Stimulated activated CD8-positive, alpha-beta memory T cell treated with anti-CD3 and anti-CD28 coated beads, Interleukin-2, amount 100 ng/mL, for 48 hours (primary cell): ENCODE data around the gene S1PR2.

ENCODE experiments used
- DNase-seq, 2 donors: peaks; one replicate each; pipeline ENCODE4 v3.0.0-alpha.2; 2020; ENCODE audit warnings: low read depth in 2 of 2

The S1PR2 gene, protein sequence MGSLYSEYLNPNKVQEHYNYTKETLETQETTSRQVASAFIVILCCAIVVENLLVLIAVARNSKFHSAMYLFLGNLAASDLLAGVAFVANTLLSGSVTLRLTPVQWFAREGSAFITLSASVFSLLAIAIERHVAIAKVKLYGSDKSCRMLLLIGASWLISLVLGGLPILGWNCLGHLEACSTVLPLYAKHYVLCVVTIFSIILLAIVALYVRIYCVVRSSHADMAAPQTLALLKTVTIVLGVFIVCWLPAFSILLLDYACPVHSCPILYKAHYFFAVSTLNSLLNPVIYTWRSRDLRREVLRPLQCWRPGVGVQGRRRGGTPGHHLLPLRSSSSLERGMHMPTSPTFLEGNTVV

DNA sequence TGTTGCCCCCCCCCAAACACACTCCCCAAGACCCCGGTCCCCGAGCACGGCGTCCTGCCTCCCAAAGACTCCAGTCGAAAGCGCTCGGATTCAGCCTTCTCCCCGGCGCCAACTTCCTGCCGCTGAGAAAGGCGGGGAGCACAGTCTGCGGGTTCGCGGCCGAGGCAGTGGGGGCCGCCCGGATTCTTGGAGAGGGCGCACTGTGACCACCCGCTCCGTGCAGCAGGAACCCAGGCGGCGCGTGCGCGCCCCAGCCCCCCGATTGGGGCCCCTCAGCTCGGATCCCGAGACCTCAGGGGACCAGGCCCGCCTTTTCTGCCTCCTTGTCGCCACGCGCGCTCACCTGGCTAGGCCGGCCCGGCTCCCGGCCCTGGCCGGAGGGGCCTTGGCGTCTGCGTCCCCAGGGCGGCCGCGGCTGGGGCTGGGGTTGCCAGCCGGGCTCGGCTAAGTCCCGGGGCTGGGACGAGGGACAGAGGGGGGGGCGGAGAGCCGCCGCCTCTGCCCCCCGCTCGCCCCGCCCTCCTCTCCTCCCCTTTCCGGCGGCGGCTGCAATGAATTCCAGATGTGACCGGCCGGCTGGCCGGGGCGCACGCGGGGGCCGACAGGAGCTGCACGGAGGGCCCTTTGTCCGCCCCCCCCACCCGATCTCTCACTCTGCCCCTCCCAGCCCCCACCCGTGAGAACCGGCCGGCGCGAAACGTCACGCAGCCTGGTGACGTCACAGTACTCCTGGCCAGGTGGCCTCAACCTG lies at the start of gene S1PR2:
Gene S1PR2 (minus strand): TSS at position 471 of the 751 bp plus-strand sequence. CDS start 6,426 bp downstream, outside the sequence.
- peak; percentile 58 to 60 for DNase-seq

DNA sequence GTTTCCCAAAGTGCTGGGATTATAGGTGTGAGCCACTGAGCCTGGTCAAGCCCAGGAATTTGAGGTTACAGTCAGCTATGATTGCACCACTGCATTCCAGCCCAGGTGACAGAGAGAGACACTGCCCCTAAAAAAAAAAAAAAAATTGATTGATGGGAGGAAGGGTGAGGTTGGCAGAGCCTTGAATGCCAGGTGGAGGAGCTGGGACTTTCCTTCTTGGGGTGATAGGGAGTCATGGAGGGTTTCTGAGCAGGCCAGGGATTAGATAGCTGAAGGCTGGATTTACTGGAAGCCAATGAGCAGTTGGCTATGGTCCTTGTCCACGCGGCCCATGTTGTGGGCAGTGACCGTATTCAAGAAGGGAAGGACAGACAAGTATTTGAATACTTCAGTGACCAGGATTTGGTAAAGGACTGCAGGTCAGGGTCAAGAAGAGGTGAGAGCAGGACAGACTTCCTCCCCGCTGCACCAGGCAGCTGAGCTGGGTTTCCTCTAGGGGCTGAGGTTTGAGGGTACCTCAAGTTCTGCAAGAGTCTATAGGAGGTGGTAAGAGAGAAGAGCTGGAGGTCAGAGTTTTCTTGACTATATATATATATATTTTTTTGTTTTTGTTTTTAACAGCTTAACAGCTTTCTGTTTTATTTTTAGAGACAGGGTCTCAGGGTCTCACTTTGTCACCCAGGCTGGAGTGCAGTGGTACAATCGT lies 48.8 kb upstream of the S1PR2 start:
- DNase-seq, result no peak

DNA sequence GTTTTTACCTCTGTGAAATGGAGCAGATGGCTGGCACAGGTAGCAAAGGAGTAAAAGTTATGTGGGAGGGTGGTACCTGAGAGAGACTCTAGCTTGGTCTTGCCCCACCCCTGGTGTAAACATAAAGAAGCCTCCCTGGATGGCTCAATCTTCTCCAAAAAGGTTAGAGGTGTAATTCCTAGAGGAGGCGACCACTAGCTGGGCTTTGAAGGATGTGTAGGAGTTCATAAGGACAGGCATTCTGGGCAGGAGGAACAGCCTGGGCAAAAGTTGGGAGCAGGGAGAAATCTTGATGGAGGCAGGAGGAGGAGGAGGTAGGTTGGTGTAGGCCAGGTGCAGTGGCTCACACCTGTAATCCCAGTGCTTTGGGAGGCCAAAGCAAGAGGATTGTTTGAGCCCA lies 47.8 kb upstream of the S1PR2 start:
- no peak for DNase-seq

DNA sequence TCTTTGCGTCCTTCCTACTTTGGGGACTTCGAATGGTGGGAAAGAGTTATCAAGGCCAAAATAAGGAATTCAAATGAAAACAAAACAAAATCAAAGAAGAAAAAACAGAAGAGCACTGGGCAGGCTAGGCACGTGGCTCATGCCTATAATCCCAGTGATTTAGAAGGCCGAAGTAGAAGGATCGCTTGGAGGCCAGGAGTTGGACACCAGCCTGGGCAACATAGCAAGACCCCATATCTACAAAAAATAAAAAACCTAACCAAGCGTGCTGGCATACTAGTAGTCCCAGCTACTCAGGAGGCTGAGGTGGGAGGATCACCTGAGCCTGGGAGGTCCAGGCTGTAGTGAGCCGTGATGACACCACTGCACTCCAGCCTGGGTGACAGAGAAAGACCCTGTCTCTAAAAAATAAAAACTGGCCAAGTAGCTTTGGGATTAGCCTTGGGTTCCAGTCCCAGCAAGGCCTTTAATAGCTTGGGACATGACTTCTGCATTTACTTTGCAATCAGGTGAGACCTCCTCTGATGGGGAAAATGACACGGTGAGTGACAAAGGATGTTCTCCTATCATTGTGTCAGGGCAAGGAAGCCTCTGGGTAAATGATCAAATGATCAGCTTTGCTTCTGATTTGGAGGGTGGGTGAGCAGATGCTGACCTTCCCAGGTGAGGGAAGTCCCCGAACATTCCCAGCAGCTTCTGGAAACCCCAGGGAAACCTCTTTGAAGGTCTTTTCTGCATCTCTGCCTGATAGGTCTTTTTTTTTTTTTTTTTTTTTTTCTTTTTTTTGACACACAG lies 46.9 kb upstream of the S1PR2 start:
- no peak for DNase-seq

DNA sequence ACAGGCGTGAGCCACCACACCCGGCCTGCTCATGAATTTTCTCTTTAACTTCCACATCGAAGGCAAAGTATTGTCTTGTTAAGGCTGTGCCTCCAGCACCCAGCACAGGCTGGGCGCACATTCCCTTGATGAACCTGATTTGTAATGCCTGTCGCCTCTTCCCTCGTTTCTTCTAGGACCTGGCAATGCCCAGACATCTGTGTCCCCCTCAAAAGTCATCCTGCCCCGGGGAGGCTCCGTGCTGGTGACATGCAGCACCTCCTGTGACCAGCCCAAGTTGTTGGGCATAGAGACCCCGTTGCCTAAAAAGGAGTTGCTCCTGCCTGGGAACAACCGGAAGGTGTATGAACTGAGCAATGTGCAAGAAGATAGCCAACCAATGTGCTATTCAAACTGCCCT lies 43.5 kb upstream of the S1PR2 start:
- DNase-seq, result no peak

DNA sequence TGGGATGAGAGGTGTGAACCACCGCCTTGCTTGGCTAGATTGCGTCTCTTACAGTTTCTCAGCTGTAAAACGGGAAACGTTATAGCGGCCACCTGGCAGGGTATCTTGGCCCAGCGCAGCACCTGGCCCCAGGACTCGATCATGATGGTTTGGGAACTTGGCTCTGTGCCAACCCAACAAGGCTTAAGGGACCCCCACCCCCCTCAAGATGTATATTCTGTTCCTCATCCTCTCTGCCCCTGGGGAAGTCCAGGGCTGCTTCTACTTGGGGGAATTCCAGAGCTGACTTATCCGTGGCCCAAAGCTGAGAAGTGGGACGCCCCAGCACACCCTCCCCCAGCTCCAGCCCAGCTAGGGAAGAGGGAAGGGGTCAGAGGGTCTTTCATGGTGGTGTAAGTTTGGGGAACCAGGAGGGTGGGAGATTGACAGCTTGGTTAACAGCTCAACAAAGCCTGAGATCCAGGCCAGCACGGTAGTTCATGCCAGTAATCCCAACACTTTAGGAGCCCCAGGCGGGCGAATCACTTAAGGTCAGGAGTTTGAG lies 40.5 kb upstream of the S1PR2 start:
- DNase-seq, result no peak

DNA sequence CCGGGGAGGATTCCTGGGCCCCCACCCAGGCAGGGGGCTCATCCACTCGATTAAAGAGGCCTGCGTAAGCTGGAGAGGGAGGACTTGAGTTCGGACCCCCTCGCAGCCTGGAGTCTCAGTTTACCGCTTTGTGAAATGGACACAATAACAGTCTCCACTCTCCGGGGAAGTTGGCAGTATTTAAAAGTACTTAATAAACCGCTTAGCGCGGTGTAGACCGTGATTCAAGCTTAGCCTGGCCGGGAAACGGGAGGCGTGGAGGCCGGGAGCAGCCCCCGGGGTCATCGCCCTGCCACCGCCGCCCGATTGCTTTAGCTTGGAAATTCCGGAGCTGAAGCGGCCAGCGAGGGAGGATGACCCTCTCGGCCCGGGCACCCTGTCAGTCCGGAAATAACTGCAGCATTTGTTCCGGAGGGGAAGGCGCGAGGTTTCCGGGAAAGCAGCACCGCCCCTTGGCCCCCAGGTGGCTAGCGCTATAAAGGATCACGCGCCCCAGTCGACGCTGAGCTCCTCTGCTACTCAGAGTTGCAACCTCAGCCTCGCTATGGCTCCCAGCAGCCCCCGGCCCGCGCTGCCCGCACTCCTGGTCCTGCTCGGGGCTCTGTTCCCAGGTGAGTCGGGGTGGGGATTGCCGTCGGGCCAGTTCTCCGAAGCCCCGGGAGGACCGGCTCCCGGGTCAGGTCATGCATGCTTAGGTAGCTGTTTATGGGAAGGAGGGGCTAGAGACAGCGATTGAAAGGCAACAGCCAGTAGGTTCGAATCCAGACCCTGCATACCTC lies 39.7 kb upstream of the S1PR2 start, which contains the start of gene ICAM1:
Gene ICAM1 (plus strand): TSS at position 505 of the 779 bp plus-strand sequence. CDS start 40 bp downstream, at position 545.
- DNase-seq, result peak; percentile 67 to 74

DNA sequence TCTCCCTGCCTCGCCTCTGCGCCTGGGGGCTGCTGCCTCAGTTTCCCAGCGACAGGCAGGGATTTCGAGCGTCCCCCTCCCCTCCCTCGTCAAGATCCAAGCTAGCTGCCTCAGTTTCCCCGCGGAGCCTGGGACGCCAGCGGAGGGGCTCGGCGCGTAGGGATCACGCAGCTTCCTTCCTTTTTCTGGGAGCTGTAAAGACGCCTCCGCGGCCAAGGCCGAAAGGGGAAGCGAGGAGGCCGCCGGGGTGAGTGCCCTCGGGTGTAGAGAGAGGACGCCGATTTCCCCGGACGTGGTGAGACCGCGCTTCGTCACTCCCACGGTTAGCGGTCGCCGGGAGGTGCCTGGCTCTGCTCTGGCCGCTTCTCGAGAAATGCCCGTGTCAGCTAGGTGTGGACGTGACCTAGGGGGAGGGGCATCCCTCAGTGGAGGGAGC lies 39.1 kb upstream of the S1PR2 start:
- DNase-seq, result peak; percentile 78 to 81

DNA sequence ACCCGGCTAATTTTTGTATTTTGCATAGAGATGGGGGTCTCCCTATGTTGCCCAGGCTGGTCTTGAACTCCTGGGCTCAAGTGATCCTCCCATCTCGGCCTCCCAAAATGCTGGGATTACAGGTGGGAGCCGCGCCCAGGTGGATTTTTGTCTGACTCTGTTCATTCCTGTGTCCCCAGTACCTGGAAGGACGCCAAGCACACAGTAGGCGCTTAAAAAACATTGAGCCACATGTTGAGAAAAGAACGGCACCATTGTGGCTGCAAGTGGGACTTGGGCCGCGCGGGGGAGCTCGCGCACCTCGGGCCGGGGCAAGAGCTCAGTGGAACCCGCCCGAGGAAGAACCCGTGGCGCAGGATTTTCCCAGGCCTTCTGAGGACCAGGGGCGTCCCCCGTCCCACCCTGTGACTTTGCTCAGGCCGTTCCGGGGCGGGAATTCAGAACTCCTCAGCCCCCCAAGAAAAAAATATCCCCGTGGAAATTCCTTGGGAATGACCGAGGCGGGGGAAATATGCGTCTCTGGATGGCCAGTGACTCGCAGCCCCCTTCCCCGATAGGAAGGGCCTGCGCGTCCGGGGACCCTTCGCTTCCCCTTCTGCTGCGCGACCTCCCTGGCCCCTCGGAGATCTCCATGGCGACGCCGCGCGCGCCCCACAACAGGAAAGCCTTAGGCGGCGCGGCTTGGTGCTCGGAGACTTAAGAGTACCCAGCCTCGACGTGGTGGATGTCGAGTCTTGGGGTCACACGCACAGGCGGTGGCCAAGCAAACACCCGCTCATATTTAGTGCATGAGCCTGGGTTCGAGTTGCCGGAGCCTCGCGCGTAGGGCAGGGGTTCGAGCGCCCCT lies 38.4 kb upstream of the S1PR2 start:
- DNase-seq, result peak; percentile 82 to 87

DNA sequence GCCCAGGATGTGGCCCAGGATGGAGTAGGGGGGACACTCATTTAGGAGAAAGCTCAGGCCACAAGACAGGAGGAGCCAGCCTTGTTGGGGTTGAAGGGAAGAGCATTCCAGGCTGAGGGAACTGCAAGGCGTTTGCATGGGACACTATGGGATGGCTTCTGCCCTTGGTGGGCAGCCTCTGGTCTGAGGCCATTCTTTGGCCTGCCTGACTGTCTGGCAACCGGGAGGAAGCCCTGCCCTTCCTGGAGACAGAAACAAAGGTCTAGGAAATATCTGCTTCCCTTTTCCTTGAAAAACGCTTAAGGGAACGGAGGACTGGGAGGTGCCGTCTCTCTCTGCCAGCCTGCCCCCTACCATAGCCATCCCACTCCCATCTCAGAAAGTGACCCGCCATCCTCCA lies 36.9 kb upstream of the S1PR2 start:
- no peak for DNase-seq

DNA sequence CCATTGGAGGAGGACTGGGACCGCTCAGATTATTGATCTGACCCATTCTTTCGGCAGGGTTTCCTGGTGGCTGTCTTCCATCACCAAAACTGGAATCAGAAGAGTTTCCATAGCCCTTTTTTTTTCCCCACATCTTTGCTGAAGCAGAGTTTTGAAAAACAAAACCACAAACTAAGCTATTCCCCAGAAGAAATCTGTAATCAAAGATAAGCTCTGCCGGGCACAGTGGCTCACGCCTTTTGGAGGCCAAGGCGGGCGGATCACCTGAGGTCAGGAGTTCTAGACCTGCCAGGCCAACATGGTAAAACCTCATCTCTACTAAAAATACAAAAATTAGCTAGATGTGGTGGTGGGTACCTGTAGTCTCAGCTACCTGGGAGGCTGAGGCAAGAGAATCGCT lies 35.6 kb upstream of the S1PR2 start:
- no peak for DNase-seq

DNA sequence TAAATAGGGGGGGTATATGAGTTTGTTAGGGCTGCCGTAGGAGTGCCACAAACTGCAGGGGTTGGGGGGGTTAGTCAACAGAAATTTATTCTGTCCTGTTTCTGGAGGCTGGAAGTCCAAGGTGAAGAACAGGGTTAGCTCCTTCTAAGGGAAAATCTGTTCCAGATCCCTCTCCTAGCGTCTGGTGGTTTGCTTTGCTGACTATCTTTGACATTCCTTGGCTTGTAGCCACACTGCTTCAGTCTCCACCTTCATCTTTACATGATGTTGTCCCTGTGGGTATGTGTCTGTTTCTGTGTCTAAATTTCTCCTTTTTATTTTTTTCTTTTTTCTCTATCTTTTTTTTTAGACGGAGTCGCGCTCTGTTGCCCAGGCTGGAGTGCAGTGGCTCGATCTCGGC lies 31.6 kb upstream of the S1PR2 start:
- no peak for DNase-seq

DNA sequence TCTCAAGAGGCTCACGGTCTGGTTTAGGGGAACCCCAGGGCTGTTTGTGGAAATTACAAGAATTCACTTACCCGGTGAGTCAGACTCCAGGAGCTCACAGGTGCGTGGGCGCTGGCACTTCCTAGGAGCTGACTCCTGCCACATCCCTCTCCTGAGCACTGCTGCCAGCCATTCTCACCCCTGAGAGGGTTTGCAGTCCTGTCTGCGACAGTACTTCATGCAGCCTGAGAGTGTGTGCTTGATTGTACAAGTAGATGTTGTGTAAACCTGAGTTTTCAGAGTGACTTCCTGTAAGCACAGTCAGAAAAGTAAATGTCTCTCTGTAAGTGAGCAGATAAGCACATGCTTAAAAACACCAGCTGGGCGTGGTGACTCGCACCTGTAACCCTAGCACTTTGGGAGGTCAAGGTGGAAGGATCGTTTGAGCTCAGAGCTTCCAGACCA lies 29.0 kb upstream of the S1PR2 start:
- peak in 1 of 2 donors; percentile 64 for DNase-seq

DNA sequence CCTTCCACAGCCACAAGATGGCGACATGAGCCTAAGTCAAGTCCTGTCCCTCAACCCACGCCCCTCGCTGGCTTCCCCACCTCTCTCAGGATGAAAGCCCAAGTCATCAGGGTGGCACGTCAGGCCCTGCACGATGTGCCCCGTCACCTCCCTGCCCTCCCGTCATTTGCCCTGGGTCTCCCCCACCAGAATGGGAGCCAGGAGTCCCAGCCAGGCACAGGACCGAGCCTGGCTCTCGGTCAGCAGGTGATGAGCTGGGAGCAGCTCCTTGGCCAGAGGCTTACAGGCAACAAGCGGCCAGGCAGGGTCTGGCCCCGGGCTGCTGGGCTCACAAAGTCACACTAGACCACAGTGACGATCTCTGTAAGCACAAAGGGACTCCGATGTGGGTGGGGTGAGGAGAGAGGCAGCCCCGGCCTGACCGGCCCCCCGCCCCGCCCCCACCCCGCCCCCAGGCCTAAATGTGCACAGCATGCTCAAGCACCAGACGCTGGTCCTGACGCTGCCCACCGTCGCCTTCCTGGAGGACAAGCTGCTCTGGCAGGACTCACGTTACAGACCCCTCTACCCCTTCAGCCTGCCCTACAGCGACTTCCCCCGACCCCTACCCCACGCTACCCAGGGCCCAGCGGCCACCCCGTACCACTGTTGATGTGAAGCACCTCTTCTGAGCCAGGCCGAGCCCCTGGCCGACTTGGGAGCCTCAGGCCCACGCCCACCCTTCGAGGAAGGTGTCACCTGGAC lies 28.2 kb upstream of the S1PR2 start:
- peak; percentile 83 to 95 for DNase-seq

DNA sequence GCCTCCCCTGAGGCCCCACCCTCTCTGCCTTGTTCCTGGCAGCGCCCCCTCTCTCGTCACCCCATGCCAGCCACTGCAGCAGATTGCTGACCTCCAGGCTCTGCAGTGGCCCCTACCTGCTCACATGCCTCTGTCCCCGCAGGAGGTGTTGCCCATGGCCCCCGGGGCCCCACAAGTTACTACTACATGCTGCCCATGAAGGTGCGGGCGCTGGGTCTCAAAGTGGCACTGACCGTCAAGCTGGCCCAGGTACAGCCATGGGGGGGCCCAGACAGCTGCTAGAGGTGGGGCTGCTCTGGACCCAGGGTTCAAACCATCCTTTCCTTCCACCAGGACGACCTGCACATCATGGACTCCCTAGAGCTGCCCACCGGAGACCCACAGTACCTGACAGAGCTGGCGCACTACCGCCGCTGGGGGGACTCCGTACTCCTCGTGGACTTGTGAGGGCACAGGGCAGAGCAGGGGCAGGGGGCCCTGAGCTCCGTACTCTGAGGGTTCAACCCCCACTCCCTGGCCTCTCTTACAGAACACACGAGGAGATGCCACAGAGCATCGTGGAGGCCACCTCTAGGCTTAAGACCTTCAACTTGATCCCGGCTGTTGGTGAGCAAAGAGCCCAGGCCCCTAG lies 27.1 kb upstream of the S1PR2 start:
- no peak for DNase-seq

DNA sequence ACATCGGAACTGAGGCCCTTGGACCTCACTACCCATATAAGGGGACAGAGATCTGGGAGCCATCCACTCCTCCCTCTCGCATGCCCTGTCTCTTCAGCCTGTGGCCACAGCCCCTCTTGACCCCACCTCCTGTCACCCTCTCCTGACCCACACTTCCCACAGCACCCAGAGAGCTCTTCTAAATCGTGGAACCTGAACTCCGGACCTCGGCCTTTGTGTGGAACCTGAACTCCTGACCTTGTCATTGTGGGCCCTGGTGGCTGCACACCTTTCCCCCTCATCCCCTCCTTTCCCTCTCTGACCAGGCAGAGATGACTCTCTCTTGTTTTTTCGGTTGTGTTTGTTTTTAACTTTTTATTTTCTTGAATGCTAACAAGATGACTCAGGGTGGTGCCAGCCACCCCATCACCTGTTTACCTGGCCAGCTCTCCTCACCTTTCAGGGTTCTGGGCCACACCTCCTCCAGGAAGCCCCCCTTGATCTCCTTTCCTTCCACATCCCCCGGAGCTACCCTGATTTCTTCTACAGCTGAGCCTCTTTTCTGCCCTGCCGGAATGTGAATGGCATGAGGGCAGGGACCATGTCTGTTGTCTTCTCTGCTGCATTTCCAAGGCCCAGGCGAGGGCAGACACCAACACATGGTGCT lies 26.0 kb upstream of the S1PR2 start:
- DNase-seq, result no peak

DNA sequence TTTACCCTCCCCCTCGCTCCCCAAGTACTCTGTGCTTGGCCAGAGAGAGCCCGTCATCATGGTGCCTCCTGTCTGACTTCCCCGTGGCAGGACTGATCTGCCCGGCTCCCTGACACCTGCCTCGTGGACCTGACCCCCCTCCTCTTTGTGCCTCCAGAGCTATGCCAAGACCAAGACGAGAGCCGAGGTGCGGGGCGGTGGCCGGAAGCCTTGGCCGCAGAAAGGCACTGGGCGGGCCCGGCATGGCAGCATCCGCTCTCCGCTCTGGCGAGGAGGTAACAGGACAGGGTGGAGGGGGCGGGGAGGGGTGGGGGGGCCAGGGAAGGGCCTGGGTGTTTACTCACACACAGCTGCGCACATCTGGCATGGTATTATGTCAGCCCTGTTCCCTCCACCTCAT lies 25.4 kb upstream of the S1PR2 start:
- no peak for DNase-seq

DNA sequence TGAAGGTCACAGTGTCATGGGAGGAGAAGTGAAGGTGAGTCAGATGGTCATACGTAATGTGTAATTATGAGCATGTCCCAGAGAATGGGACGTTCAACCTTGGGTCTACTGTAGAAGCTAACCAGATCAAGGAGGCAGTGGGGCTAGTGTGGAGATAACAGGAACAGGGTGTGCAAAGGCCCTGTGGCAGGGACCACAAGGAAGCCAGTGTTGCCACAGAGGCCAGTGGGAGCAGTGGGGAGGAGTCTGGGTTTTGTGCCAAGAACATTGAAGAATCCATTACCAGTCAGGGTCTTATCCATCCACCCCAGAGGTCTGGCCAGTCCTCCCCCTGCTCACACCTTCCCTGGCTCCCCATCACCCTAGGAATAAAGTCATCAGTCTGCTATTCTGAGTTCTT lies 24.2 kb upstream of the S1PR2 start:
- no peak for DNase-seq
